ENCODE measurements around the gene TPX2. TPM values are rescaled to one million over a fixed set of nuclear protein-coding genes. Genes with fewer than 3 reads are reported as not detected.

Gene TPX2
- total RNA-seq, 5 donors from 2014 or later (not counting 1 experiment from before 2014, with no cell fraction given) = 0.99 to 3.0 (median 1.4) TPM

- POLR2A ChIA-PET = interaction anchor here in 1 of 2 donors (0.5 to 1.6 kb wide), 4 partner anchors 9 to 62 kb away, joined by 3 to 13 read pairs (median 4); no protein-coding TSS in a partner anchor
- ATAC-seq (replicated peaks in 1 of 4) = peak; percentile 91 to 94 (median 93)
- peak; percentile 94 to 99 (median 97) for DNase-seq
- Mint-ChIP-seq H3K27me3 (no peaks in the 10 kb centered on the region), H3K4me1 (peaks cover 38 to 41% (median 39%) of the 10 kb centered on the region in 3 donors), H3K27ac (peak overlapping the region; percentile 95 to 96), H3K9me3 (no peaks in the 10 kb centered on the region), H3K4me3 (peak overlapping the region; percentile 92 to 96 (median 92)), H3K36me3 (peaks cover 4% of the 10 kb centered on the region)
- peak overlapping the region; percentile 82 for H3K27ac ChIP-seq (ENCODE audit: low read length)
- WGBS (ENCODE audit: insufficient coverage) = under 1% methylated on average over 68 of the region's 77 CpGs
- peaks cover 0 to 13% of the 10 kb centered on the region in 2 donors for H3K36me3 ChIP-seq (ENCODE audit: control insufficient read depth in 2 of 2, extremely low read depth in 1 of 2, insufficient read depth in 1 of 2, low read length in 1 of 2)
- H3K9me3 ChIP-seq = no peaks in the 10 kb centered on the region
- CTCF ChIA-PET = interaction anchor here (0.6 to 9.4 kb wide), 41 partner anchors 9 to 386 kb away, joined by 3 to 282 read pairs (median 4); partner anchors contain the start of genes ID1 (in 1 of the 2), PDRG1 (in 1 of the 2), TM9SF4 (in 1 of the 2) and TPX2 (in 1 of the 2)
- peaks cover 29 to 39% of the 10 kb centered on the region in 2 experiments for H3K4me1 ChIP-seq (ENCODE audit: control insufficient read depth in 1 of 2, extremely low read depth in 1 of 2, insufficient read depth in 2 of 2, low read length in 2 of 2)
- H3K4me3 ChIP-seq (ENCODE audit: control insufficient read depth in 1 of 2, extremely low read depth in 1 of 2, low read length in 1 of 2) = peak overlapping the region; percentile 83 to 96
- no peaks in the 10 kb centered on the region for H3K27me3 ChIP-seq (replicated peaks in 1 of 2; ENCODE audit: control insufficient read depth in 2 of 2, extremely low read depth in 1 of 2, insufficient read depth in 2 of 2, low read length in 1 of 2)
Measured at GRCh38 chr20:31723319-31724078, 15.6 kb upstream of the TPX2 start.

- Histone ChIP-seq H3K36me3 (ENCODE audit: control insufficient read depth in 2 of 2, extremely low read depth in 1 of 2, insufficient read depth in 1 of 2, low read length in 1 of 2) (no peaks in the 10 kb centered on the region), H3K9me3 (no peaks in the 10 kb centered on the region), H3K27me3 (replicated peaks in 1 of 2; ENCODE audit: control insufficient read depth in 2 of 2, extremely low read depth in 1 of 2, insufficient read depth in 2 of 2, low read length in 1 of 2) (no peaks in the 10 kb centered on the region), H3K4me3 (ENCODE audit: control insufficient read depth in 1 of 2, extremely low read depth in 1 of 2, low read length in 1 of 2) (no peak overlapping the region), H3K27ac (ENCODE audit: low read length) (no peak overlapping the region), H3K4me1 (ENCODE audit: control insufficient read depth in 1 of 2, extremely low read depth in 1 of 2, insufficient read depth in 2 of 2, low read length in 2 of 2) (no peaks in the 10 kb centered on the region)
- Mint-ChIP-seq H3K9me3 (no peaks in the 10 kb centered on the region), H3K27me3 (no peaks in the 10 kb centered on the region), H3K4me1 (no peaks in the 10 kb centered on the region), H3K27ac (no peak overlapping the region), H3K36me3 (no peaks in the 10 kb centered on the region), H3K4me3 (no peak overlapping the region)
- ChIA-PET POLR2A (no interaction called here), CTCF (no interaction called here)
- ATAC-seq (replicated peaks in 1 of 4) (no peak), DNase-seq (no peak)
- WGBS (ENCODE audit: insufficient coverage) = 76% methylated on average over 3 of the region's 6 CpGs
Measured at GRCh38 chr20:31731321-31731717, 7.8 kb upstream of the TPX2 start.

GRCh38 chr20:31739550-31739977 is 474 bp downstream of the TPX2 start:
- POLR2A ChIA-PET = no interaction called here
- no peaks in the 10 kb centered on the region for H3K36me3 ChIP-seq (ENCODE audit: control insufficient read depth in 2 of 2, extremely low read depth in 1 of 2, insufficient read depth in 1 of 2, low read length in 1 of 2)
- Mint-ChIP-seq H3K4me3 (no peak overlapping the region), H3K4me1 (no peaks in the 10 kb centered on the region), H3K27ac (no peak overlapping the region), H3K9me3 (no peaks in the 10 kb centered on the region), H3K27me3 (no peaks in the 10 kb centered on the region), H3K36me3 (no peaks in the 10 kb centered on the region)
- H3K4me3 ChIP-seq (ENCODE audit: control insufficient read depth in 1 of 2, extremely low read depth in 1 of 2, low read length in 1 of 2) = peak overlapping the region; percentile 81 to 88
- peaks cover 12% of the 10 kb centered on the region in 2 experiments for H3K4me1 ChIP-seq (ENCODE audit: control insufficient read depth in 1 of 2, extremely low read depth in 1 of 2, insufficient read depth in 2 of 2, low read length in 2 of 2)
- WGBS (ENCODE audit: insufficient coverage) = 0% methylated on average over 1 of the region's 11 CpGs
- CTCF ChIA-PET = interaction anchor here in 1 of 2 donors (1.1 to 2.3 kb wide), 3 partner anchors 16 to 80 kb away, joined by 4 to 10 read pairs (median 8); no protein-coding TSS in a partner anchor
- no peaks in the 10 kb centered on the region for H3K27me3 ChIP-seq (replicated peaks in 1 of 2; ENCODE audit: control insufficient read depth in 2 of 2, extremely low read depth in 1 of 2, insufficient read depth in 2 of 2, low read length in 1 of 2)
- peak in 2 of 4 experiments; percentile 8 to 15 for ATAC-seq (replicated peaks in 1 of 4)
- no peaks in the 10 kb centered on the region for H3K9me3 ChIP-seq
- peak overlapping the region; percentile 31 for H3K27ac ChIP-seq (ENCODE audit: low read length)
- DNase-seq = no peak

GRCh38 chr20:31740208-31740607 is 1.1 kb downstream of the TPX2 start:
- POLR2A ChIA-PET = no interaction called here
- no peaks in the 10 kb centered on the region for H3K27me3 ChIP-seq (replicated peaks in 1 of 2; ENCODE audit: control insufficient read depth in 2 of 2, extremely low read depth in 1 of 2, insufficient read depth in 2 of 2, low read length in 1 of 2)
- ATAC-seq (replicated peaks in 1 of 4) = no peak
- no peaks in the 10 kb centered on the region for H3K27me3 Mint-ChIP-seq
- WGBS (ENCODE audit: insufficient coverage) = no CpG with 5 or more reads among the region's 1 CpG
- H3K9me3 ChIP-seq = no peaks in the 10 kb centered on the region
- H3K4me3 ChIP-seq (ENCODE audit: control insufficient read depth in 1 of 2, extremely low read depth in 1 of 2, low read length in 1 of 2) = no peak overlapping the region
- no peaks in the 10 kb centered on the region for H3K36me3 ChIP-seq (ENCODE audit: control insufficient read depth in 2 of 2, extremely low read depth in 1 of 2, insufficient read depth in 1 of 2, low read length in 1 of 2)
- no peaks in the 10 kb centered on the region for H3K9me3 Mint-ChIP-seq
- H3K4me1 ChIP-seq (ENCODE audit: control insufficient read depth in 1 of 2, extremely low read depth in 1 of 2, insufficient read depth in 2 of 2, low read length in 2 of 2) = peaks cover 12% of the 10 kb centered on the region in 2 experiments
- no peaks in the 10 kb centered on the region for H3K36me3 Mint-ChIP-seq
- CTCF ChIA-PET = interaction anchor here in 1 of 2 donors (0.6 to 2.3 kb wide), 4 partner anchors 17 to 81 kb away, joined by 3 to 10 read pairs (median 6); no protein-coding TSS in a partner anchor
- H3K4me1 Mint-ChIP-seq = no peaks in the 10 kb centered on the region
- H3K4me3 Mint-ChIP-seq = no peak overlapping the region
- no peak overlapping the region for H3K27ac ChIP-seq (ENCODE audit: low read length)
- no peak overlapping the region for H3K27ac Mint-ChIP-seq
- peak in 1 of 35 experiments; percentile 30 for DNase-seq

GRCh38 chr20:31740656-31741323 is 1.7 kb downstream of the TPX2 start:
- WGBS (ENCODE audit: insufficient coverage) = no CpG with 5 or more reads among the region's 1 CpG
- no peaks in the 10 kb centered on the region for H3K27me3 ChIP-seq (replicated peaks in 1 of 2; ENCODE audit: control insufficient read depth in 2 of 2, extremely low read depth in 1 of 2, insufficient read depth in 2 of 2, low read length in 1 of 2)
- no peak overlapping the region for H3K27ac ChIP-seq (ENCODE audit: low read length)
- H3K4me3 ChIP-seq (ENCODE audit: control insufficient read depth in 1 of 2, extremely low read depth in 1 of 2, low read length in 1 of 2) = no peak overlapping the region
- no peaks in the 10 kb centered on the region for H3K9me3 Mint-ChIP-seq
- H3K36me3 ChIP-seq (ENCODE audit: control insufficient read depth in 2 of 2, extremely low read depth in 1 of 2, insufficient read depth in 1 of 2, low read length in 1 of 2) = no peaks in the 10 kb centered on the region
- CTCF ChIA-PET = interaction anchor here (0.6 to 1.1 kb wide), 2 partner anchors 81 kb away, joined by 3 to 4 read pairs; no protein-coding TSS in a partner anchor
- peaks cover 0 to 1% (median 0%) of the 10 kb centered on the region in 3 donors for H3K4me1 Mint-ChIP-seq
- H3K27me3 Mint-ChIP-seq = no peaks in the 10 kb centered on the region
- POLR2A ChIA-PET = no interaction called here
- no peak overlapping the region for H3K27ac Mint-ChIP-seq
- no peaks in the 10 kb centered on the region for H3K36me3 Mint-ChIP-seq
- no peak for ATAC-seq (replicated peaks in 1 of 4)
- H3K4me3 Mint-ChIP-seq = no peak overlapping the region
- H3K9me3 ChIP-seq = no peaks in the 10 kb centered on the region
- DNase-seq = no peak
- H3K4me1 ChIP-seq (ENCODE audit: control insufficient read depth in 1 of 2, extremely low read depth in 1 of 2, insufficient read depth in 2 of 2, low read length in 2 of 2) = peaks cover 12% of the 10 kb centered on the region in 2 experiments

- H3K36me3 ChIP-seq (ENCODE audit: control insufficient read depth in 2 of 2, extremely low read depth in 1 of 2, insufficient read depth in 1 of 2, low read length in 1 of 2) = no peaks in the 10 kb centered on the region
- H3K27me3 ChIP-seq (replicated peaks in 1 of 2; ENCODE audit: control insufficient read depth in 2 of 2, extremely low read depth in 1 of 2, insufficient read depth in 2 of 2, low read length in 1 of 2) = no peaks in the 10 kb centered on the region
- ChIA-PET CTCF (no interaction called here), POLR2A (no interaction called here)
- Mint-ChIP-seq H3K4me1 (peaks cover 0 to 15% (median 3%) of the 10 kb centered on the region in 3 donors), H3K36me3 (no peaks in the 10 kb centered on the region), H3K9me3 (no peaks in the 10 kb centered on the region), H3K27me3 (no peaks in the 10 kb centered on the region), H3K27ac (peak overlapping the region in 1 of 2 donors; percentile 12), H3K4me3 (no peak overlapping the region)
- DNase-seq = no peak
- 40% methylated on average over 1 of the region's 1 CpG for WGBS (ENCODE audit: insufficient coverage)
- H3K9me3 ChIP-seq = no peaks in the 10 kb centered on the region
- no peak overlapping the region for H3K27ac ChIP-seq (ENCODE audit: low read length)
- H3K4me3 ChIP-seq (ENCODE audit: control insufficient read depth in 1 of 2, extremely low read depth in 1 of 2, low read length in 1 of 2) = no peak overlapping the region
- ATAC-seq (replicated peaks in 1 of 4) = no peak
- no peaks in the 10 kb centered on the region for H3K4me1 ChIP-seq (ENCODE audit: control insufficient read depth in 1 of 2, extremely low read depth in 1 of 2, insufficient read depth in 2 of 2, low read length in 2 of 2)
Measured at GRCh38 chr20:31746068-31746878, 7.2 kb downstream of the TPX2 start.

Data from T-cell (primary cell).